Activated T-helper 9 cell treated with anti-CD3 and anti-CD28 coated beads, Interleukin-2, amount 50 U/mL, for 16 hours (primary cell): ENCODE results near the gene GRID1.

Experiments used
- DNase-seq: peaks from one replicate; pipeline ENCODE4 v3.0.0-alpha.2; 2020; ENCODE audit warnings: low read depth

GRID1 gene

DNA sequence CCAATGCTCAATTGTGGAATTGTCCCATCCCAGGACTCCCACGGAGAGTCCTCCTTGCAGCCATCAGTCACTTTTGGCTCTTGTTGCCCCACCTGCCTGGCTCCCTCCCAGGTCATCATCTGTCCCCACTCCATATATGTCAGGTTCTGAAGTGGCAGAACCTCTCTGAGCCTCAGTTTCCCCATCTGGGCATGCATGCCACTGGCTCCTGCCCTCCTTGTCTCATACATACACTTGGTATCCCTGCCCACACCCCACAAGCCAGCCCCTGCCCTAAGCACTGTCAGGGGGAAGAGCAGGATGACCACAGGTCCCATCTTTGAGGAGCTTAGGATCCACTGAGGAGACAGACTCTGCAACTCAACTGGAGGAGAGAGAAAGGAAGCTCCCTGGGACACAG is 156.9 kb downstream of the GRID1 start:
- no peak for DNase-seq

DNA sequence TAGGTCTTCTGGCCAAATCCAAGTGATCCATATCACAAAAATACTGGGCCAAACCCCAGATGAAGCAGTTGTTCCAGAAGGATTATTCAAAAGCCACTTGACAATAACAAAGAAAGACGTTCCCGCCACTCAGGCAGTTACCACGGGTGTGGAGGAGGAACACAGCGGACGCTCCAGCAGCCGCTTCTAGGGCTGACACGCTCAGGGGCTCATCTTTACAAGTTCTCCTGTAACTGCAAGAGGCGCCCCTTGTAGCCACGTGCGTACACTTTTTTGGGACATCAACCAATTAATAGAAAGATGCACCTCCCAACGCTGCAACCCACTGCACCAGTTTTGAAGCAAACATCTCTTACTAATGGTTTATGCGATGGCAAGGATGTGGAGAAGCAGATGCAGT is 159.4 kb downstream of the GRID1 start:
- DNase-seq, result no peak

DNA sequence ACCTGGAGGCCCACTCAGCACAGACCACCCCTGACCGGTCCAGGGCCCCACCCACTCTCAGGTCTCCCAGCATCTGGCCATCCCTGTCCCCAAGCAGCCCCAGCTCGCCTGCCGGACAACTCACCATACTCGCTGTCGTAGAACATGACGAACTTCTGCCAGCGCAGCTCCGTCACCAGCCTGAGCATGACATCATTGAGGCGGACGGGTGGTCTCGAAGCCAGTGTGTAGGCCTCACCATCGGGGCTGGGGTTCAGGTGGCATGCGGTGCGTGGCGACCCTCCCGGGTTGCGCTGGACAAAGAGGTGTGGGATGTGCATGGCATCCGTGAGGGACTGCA is 160.4 kb downstream of the GRID1 start:
- DNase-seq, result no peak

DNA sequence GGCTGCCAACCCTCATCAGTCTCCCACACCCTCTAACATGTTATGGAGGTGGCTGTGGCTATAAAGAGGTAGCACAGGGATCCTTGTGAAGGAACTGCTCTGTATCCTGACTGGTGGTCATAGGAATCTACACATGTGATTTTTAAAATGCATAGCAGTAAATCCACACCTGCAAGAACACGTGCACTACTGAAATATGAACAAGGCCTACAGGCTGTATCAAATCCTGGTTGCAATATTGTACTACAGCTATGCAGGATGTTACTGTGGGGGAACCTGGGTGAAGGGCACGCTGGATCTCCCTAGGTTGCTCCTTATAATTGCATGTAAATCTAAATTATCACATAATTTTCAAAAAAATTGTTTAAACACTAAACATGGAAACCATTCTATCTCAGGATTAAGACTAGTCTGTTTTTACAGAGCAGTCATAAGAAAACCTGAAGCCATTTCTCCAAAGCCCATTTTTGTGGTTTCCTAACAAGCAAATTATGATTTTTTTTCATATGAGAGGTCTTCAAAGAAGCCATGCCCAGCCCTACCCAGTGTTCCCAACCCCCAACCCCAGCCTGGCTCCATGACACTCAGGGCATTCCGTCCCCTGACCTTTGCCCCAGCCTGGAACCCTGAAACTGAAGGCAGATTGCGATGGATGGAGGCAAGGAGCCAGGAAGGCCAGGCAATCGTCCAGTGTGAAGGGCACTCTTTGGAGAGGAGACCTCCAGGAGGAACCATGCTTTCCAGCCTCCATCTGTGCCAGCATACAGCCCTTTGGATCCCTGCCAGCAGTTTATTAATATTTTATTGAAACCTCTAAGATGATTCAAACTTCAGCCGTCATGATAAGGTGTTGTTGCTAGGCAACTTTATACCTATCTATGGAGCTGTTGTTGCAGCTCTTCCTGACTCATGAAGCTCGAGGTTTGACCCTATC is 161.0 kb downstream of the GRID1 start:
- DNase-seq, result no peak

DNA sequence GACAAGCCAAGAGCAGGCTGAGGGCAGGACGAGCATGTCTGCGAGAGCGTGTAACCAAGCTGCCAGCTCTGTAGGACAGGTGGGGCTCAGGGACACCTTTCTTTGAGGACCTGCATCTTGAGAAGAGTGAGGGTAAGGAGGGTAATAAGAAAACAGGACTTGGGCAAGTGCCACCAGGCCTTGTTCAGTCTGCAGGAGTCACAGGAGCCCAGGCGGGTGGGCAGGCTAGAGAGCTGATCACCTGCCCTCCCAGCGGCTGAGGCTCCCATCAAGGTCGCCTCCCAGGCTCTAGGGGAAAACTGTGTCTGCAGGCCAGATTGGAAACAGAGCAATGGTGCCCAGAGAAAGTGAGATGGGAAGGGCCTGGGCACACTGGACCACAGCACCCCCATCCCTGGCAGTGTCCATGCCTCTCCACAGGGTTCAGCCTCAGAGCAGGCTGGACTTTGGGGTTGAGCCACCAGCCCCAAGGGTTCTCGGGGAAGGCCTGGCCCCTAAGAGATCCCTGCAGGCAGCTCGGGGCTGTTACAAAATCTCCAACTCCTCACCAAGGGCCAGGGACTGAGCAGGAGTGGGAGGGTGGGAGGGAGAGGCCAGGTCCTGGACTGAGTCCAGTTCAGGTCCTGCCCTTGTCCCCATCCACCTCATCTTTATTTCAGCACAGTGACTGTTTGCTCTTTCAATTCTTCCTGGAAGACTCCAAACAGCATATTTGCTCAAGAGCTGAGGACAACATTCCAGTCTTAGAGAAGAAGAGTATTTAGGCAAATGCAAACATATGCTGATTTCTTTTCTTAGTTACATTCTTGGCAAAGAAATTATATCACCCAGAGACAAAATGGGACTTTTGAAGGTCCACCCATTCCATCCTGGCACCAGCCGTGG is 161.9 kb downstream of the GRID1 start:
- no peak for DNase-seq

DNA sequence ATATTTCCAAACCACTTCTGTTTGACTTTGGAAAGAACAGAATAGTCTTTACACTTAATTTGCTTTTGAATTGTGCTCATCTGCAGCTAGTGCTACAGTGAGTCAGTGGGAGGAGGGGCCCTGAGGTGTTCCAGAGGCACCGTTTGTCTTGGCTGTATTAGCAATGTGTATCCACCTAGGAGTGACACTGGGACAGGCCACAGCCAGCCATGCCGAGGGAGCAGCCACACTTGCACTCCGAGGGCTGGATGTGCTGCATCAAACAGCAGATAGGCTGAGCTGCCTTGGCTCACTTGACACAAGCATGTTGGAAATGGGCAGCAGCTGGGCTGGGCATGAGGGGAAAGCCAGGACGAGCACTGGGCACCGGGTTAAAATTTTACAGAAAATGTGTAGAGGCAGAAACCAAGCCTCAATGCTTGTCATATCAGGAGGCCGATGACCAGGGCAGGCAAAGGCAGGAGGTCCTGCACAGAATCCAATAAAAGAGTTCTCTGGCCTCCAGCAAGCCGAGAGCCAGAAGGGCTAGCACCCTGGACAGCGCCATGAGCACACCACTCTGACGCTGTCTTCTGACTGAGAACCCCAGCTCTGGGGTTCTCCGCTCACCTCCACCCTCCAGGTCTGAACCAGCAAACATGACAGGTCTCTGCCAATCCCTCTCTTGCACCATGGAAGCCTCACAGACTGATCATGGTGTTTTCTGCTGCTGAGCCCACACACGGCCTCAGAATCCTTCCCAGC is 163.3 kb downstream of the GRID1 start:
- no peak for DNase-seq

DNA sequence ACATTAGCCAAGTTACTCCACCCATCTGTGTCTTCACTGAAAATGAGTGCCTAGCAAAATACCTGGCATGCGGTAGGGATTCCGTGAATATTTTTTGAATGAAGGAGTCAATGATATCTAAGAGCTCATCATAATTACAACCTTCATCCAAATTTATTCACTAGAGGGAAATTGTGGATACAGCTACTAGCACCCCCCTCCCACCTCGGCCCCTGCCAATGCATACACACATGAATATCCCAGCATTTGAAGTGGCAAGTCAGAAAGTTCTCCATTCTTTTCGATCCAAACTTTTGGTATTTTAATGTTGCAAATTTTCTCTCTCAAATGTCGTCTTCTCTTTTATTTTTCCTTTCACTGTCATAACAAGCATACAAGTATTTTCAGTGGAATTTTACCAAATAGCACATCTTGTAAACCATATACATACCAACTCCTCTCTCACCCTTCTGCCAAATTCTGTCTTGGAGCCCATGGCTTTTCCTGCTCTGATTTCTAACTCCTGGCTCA is 164.3 kb downstream of the GRID1 start:
- no peak for DNase-seq

DNA sequence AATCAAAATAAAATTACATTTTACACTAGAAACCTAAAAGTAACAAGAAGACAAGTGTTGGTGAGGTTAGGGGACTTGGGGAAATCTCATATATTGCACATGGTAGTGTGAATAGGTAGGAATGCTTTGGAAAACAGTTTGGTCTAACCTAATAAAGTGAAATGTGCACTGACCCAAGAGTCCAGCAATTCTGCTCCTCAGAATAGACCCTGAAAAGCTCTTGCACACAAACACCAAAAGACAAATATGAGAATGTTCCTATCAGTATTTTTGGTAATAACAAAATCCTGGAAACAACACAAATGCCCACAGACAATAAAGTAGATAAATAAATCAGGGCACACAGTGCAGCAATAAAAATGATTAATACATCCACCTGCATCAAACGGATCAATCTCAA is 165.7 kb downstream of the GRID1 start:
- no peak for DNase-seq

DNA sequence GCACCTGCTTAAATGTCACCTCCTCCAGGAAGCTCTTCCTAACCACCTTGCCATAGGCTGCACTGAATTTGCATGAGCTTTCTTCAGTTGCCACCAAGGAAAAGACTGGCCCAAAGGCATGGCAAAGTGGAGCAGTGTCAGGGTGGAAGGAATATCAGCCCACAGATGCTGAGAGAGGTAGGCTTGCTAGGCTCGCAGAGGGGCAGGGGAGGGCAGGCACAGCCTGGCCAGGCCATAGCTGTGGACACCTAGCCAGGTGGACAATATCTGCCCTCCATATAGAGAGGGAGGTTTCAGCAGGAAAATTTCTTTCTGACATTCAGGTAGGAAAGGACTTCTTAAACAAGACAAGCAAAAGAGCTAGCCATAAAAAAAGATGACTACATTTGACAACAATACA is 166.3 kb downstream of the GRID1 start:
- no peak for DNase-seq

DNA sequence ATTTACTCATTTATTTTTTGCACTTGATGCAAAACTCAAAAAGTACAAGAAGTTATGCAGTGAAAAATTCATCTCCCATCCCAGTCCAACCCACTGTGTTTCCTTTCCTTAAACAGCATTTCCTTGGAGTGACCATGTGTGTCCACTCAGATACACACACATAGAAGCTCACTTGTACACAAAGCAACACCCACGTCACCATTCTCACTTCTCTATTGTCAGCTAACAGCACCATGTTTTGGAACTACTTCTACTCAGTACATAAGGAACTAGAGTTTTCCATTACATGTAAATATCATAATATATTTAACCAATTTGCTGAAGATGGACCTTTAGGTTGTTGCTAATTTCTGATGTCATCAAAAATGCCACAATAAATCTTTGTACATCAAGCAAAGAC is 167.6 kb downstream of the GRID1 start:
- no peak for DNase-seq

DNA sequence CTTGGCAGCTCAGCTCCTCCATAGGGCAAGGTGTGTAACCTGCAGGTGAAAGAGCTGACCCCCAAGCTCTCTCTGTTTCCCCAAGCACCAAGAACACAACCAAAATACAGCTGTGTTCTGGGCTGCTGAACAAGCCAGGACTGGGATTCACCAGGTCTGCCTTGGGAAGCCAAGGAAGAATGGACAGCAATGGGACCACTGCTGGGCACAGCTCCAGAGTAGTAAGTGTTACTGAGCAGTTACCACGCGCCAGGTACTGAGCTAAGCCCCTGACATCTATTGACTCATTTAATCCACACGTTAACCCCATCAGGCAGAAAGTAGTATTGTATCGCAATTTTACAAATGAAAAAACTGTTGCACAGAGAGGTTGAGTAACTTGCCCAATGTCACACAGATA is 168.3 kb downstream of the GRID1 start:
- no peak for DNase-seq

DNA sequence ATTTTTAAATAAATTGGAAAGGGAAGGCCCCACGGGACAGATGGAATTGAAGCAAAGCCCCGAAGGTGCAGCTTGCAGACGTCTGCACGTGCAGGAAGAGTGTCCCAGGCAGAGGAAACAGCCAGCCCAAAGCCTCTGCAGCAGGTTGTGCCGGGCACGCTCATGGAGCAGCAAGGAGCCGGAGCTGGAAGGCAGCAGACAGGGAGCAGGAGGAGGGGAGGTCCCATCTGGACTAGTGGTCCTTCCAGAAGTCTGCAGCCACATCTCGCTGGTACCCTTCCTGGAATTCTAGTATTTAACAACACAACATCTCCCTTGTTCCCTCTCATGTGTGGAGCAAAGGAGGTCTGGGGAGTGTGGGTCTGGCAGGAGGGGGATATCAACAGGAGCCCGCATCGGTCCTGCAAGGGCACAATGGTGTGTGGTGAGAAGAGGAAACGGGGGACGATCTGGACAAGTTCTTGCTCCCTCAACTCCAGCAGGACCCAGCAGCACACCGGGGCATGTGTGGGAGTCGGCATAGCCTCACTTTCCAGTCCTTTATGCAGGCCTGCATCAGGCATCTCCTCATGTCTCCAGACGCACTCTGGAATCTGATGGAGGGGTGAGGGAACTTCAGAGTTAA is 169.3 kb downstream of the GRID1 start:
- no peak for DNase-seq

DNA sequence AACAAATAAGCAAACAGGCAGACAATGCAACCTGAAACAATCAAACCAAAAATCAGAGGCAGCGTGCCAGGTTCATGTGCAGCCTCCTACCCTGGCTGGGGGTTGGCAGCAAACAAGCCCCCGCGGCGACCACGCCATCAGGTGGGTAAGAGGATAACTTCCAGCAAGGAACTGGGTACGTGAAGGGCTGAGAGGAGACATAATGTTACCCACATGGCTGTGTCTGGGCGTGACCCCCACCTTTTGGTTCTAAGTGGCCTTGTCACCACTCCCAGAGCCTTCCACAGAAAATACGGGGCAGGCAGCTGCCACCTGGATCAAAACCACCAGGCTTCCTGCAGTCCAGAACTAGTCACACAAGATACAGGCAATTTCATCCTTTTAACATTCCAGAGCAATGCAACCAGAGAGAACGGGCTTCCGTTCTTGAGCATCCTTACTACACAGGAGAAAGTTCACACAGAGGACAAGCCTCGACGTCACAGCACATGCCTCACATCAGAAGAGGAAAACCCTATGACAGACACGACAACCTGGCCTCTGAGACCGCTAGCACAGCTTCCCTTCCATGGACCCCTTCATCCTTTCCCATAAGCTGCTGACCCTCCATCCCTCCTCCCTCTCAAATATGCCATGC is 171.0 kb downstream of the GRID1 start:
- DNase-seq, result no peak

DNA sequence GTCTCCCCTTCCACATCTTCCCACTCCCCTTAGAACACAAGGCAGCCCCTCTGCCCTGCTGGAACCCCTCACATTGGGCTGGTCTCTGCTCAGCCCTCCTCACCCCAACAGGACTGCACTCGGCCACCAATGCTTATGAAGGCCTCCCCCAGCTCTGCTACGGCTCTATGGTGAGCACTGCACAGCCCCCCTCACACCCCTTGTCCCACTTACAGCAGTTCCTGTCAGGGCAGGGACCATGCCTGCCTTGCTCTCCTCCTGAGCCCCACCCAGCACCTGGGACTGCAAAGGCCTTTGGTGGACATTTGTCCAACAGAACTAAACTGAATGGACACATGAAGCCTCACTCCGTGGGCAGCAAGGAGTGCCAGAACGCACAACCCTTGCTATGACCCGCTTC is 171.9 kb downstream of the GRID1 start:
- DNase-seq, result no peak

DNA sequence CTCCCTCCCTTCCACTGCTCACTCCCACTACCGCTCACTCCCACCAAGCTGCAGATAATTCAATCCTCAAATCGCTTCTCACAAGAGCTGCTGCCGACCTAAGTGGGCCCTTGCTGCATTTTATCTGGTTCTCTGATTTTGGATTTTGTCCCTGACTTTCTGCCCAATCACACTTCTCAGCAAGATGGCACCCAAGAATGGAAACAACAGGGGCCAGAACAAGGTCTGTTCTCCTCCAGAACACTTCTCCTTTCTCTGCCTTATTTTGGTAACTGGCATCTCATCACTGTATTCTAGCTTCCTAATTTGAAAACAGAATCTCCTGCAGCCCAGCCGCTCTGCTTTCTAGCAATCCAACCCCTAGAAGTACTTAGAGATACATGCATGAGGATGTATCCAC is 172.8 kb downstream of the GRID1 start:
- DNase-seq, result no peak

DNA sequence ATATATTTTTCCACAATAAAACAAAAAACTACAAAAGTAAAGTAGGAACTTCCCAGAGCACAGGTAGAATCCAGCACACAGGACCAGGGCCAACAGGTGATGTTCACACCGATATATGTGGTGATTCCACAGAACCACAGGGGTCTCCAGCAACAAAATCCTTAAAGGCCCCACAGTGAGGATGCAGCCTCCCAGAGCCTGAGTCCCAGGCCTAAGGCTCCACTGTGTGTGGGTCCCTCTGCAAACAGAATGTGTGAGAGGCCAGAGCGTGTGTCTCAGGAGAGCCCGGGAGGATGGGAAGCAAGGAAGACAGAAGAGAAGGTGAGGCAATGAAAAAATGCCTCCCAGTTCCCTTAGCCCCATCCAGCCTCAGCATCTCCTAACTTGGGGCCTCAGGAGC is 173.9 kb downstream of the GRID1 start:
- no peak for DNase-seq

DNA sequence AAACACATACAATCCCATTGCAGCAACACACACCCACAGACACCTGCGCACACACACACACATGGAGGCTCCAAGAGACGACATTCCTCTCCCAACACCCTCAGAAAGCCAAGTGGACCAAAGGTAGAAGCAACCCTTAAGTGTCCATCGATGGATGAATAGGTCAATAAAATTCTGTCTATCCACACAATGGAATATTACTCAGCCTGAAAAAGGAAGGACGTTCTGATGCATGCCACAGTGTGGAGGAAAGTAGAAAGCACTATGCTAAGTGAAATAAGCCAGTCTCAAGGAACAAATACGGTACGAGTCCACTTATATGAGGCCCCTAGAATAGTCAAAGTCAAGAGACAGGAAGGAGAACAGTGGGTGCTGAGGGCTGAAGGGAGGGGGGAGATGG is 174.4 kb downstream of the GRID1 start:
- no peak for DNase-seq

DNA sequence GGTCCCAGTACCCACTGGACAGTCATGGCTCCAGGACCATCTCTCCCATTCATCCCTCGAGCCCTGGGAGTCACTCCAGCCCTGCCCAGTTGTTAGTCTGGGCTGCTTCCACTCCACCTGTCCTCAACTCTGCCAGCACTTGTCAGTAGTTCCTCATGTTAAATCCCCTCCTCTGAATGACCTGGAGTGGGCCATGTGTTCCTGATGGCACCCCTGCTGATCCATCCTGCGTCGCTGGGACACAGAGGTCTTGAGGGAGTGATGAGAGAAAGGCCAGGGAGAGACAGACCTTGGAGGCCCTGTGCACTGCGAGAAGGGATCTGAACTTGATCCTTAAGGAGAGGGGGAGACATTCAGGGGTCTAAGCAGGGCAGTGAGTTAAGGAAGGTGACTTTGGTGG is 174.9 kb downstream of the GRID1 start:
- no peak for DNase-seq

DNA sequence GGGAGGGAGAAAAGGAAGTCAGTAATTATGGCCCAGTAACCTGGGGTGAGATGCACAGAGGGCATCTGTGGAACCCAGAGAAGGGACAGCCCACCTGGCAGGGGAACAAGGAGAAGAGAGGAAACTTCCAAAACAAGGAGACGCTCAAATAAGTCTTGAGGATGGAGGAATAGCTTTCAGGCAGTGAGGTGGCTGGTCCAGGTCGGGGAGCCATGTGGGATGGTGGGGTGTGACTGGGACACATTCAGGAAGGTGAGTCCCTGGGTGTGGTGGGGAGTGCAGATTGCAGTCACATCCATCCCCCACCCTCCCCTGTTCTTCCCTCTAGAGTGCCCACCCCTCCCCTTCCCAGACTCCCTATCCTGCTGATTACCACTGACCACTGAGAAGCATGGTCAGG is 175.4 kb downstream of the GRID1 start:
- no peak for DNase-seq

DNA sequence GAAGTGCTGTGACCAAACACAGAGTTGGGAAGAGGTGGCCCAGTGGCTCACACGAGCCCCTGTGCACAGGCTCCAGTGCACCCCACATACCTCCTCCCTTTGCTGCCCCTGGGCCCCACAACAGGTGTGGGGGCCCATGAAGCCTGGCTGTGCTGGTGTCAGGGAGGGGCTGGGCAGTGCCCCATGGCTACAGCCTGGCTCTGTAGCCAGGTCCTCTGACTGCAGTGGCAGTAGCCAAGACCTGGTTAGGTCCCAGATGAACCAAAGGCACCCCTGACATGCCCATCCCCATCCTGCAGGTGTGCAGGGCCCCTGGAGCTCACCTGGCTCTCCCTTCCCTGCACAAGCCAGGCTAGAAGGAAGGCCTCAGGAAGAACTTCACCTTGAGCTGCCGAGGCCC is 176.3 kb downstream of the GRID1 start:
- DNase-seq, result no peak

DNA sequence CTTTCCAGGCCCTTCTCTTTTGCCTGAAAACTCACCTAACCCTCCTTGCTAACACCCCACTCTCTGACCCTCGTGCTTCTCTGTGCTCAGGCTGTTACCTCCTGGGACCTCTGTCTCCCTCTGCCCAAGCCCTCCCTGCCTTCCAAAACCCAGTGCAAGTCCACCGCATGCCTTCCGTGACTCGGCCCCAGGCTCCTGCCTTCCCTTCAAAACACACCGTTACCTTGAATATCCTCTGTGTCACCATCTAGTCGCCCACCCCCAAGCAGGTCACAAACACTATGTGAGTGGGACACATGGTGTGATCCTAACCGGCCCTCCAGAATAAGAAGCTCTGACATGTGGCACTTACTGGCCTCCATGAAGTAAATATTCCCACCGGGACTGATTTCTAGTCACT is 176.7 kb downstream of the GRID1 start:
- DNase-seq, result no peak
